PC-9 (cell line): ENCODE data around the gene CTNNA3. TPM values are rescaled to one million over a fixed set of nuclear protein-coding genes. Genes with fewer than 3 reads are reported as not detected.

Experiments
- BruUV-seq: library from RNA; stranded (reverse); fragments of 400-500 nt; replicated peaks from 2 replicates; lab custom pipeline; 2021; lab: Mats Ljungman, UMichigan
- CTCF ChIA-PET: fragments of 300-600 bp; sonication (Branson Sonifier 250); formaldehyde crosslinking; loops from one replicate; lab custom pipeline; 2022; ENCODE audit warnings: antibody characterized with exemption; lab: Charles Lee
- POLR2A ChIA-PET: fragments of 300-600 bp; sonication (Branson Sonifier 250); formaldehyde crosslinking; loops from one replicate; lab custom pipeline; 2022; ENCODE audit warnings: antibody characterized with exemption; ENCODE audit not compliant: unreplicated experiment; lab: Charles Lee
- DNase-seq, 2 experiments: peaks; one replicate each; pipeline versions ENCODE4 v3.0.0 to v3.0.0-alpha.2; 2015 to 2022; ENCODE audit warnings: mixed read lengths in 1 of 2
- H2AFZ ChIP-seq: fragments of 200-600 bp; sonication (generic); 2 replicates; pipeline ENCODE4 v1.8.1; 2017; ENCODE audit warnings: antibody characterized with exemption
- H3F3A ChIP-seq: fragments of 200-600 bp; sonication (generic); 2 replicates; pipeline ENCODE4 v1.8.1; 2017; ENCODE audit warnings: antibody characterized with exemption, mild to moderate bottlenecking, low read depth; ENCODE audit not compliant: insufficient read depth
- H3K27ac ChIP-seq: fragments of 200-600 bp; sonication (generic); 2 replicates; pipeline ENCODE4 v1.6.1; 2016; ENCODE audit warnings: mixed run types
- H3K27me3 ChIP-seq: fragments of 200-600 bp; sonication (generic); 2 replicates; pipeline ENCODE4 v1.6.1; 2016; ENCODE audit warnings: low read depth, mixed run types; ENCODE audit not compliant: insufficient read depth
- H3K36me3 ChIP-seq: fragments of 200-600 bp; sonication (generic); 2 replicates; pipeline ENCODE4 v1.6.1; 2016; ENCODE audit warnings: low read depth, mixed run types
- H3K4me1 ChIP-seq: fragments of 200-600 bp; sonication (generic); replicated peaks from 2 replicates; pipeline ENCODE4 v1.6.1; 2016; ENCODE audit warnings: mixed run types; ENCODE audit not compliant: insufficient read depth
- H3K4me2 ChIP-seq: fragments of 200-600 bp; sonication (generic); 2 replicates; pipeline ENCODE4 v1.6.1; 2017; ENCODE audit warnings: mixed run types
- H3K4me3 ChIP-seq: fragments of 200-600 bp; sonication (generic); 2 replicates; pipeline ENCODE4 v1.6.1; 2016; ENCODE audit warnings: mixed run types
- H3K79me2 ChIP-seq: fragments of 200-600 bp; sonication (generic); 2 replicates; pipeline ENCODE4 v1.6.1; 2017; ENCODE audit warnings: low read depth, mixed run types
- H3K9me2 ChIP-seq: fragments of 200-600 bp; sonication (generic); 2 replicates; pipeline ENCODE4 v1.8.1; 2017; ENCODE audit warnings: mild to moderate bottlenecking; ENCODE audit not compliant: insufficient read depth
- H3K9me3 ChIP-seq: fragments of 200-600 bp; sonication (generic); 2 replicates; pipeline ENCODE4 v1.8.1; 2016; ENCODE audit warnings: low read depth; ENCODE audit not compliant: insufficient read depth
- H4K20me1 ChIP-seq: fragments of 200-600 bp; sonication (generic); 2 replicates; pipeline ENCODE4 v1.8.1; 2017; ENCODE audit not compliant: insufficient read depth
- CTCF ChIP-seq: fragments of 200-600 bp; sonication (generic); conservative IDR thresholded peaks from 2 replicates; pipeline ENCODE4 v1.6.1; 2017; ENCODE audit warnings: mixed run types, antibody characterized with exemption, mild to moderate bottlenecking, moderate library complexity
- EZH2 ChIP-seq: fragments of 200-600 bp; sonication (generic); IDR thresholded peaks from 2 replicates; pipeline ENCODE4 v1.8.0; 2017; ENCODE audit warnings: antibody characterized with exemption, low read depth
- intact Hi-C: fragments of 100-400 bp; cut with micrococcal nuclease; formaldehyde crosslinking; loops from one replicate; pipeline ENCODE4 v1.10.0; 2022; ENCODE audit not compliant: unreplicated experiment
- total RNA-seq: library from RNA; stranded (reverse); gene quantifications from 2 replicates; pipeline ENCODE4 v1.2.3, GENCODE V29; 2021

The CTNNA3 gene
- total RNA-seq, 1 experiment from 2014 or later, result not detected

GRCh38 chr10:66295602-66296001 is 1400.4 kb downstream of the CTNNA3 start:
- CTCF ChIA-PET, result no interaction called here
- no peak overlapping the region for H3K4me2 ChIP-seq
- H3K9me2 ChIP-seq, result peaks cover 4% of the 10 kb centered on the region; the same call in 1 of the 2 replicates
- no peak overlapping the region for H3K27ac ChIP-seq
- no peak for DNase-seq
- no peaks in the 10 kb centered on the region for H3K27me3 ChIP-seq
- H3K36me3 ChIP-seq, result no peaks in the 10 kb centered on the region
- no TSS peak for BruUV-seq
- no peaks in the 10 kb centered on the region for H3K79me2 ChIP-seq
- no peaks in the 10 kb centered on the region for H4K20me1 ChIP-seq
- H2AFZ ChIP-seq, result no peak overlapping the region
- H3K9me3 ChIP-seq, result no peaks in the 10 kb centered on the region
- no peak for TF ChIP-seq EZH2
- no peak for TF ChIP-seq CTCF
- H3F3A ChIP-seq, result no peaks in the 10 kb centered on the region
- intact Hi-C loops, result no loop called here
- H3K4me1 ChIP-seq, result no peaks in the 10 kb centered on the region
- POLR2A ChIA-PET, result no interaction called here
- H3K4me3 ChIP-seq, result no peak overlapping the region

- no peaks in the 10 kb centered on the region for H3K9me3 ChIP-seq
- H2AFZ ChIP-seq, result no peak overlapping the region
- H3K79me2 ChIP-seq, result no peaks in the 10 kb centered on the region
- TF ChIP-seq CTCF, result no peak
- no peak for TF ChIP-seq EZH2
- no peak overlapping the region for H3K4me3 ChIP-seq
- ChIA-PET POLR2A (no interaction called here), CTCF (no interaction called here)
- no peak overlapping the region for H3K4me2 ChIP-seq
- no TSS peak for BruUV-seq
- H3K9me2 ChIP-seq, result peaks cover 5% of the 10 kb centered on the region; the same call in 1 of the 2 replicates
- H4K20me1 ChIP-seq, result no peaks in the 10 kb centered on the region
- no peak overlapping the region for H3K27ac ChIP-seq
- H3K4me1 ChIP-seq, result no peaks in the 10 kb centered on the region
- DNase-seq, result no peak
- no peaks in the 10 kb centered on the region for H3K27me3 ChIP-seq
- intact Hi-C loops, result no loop called here
- H3F3A ChIP-seq, result no peaks in the 10 kb centered on the region
- no peaks in the 10 kb centered on the region for H3K36me3 ChIP-seq
These were observed 1401.5 kb downstream of the CTNNA3 start for GRCh38 chr10:66294538-66294937.

- POLR2A ChIA-PET, result no interaction called here
- H3K36me3 ChIP-seq, result no peaks in the 10 kb centered on the region
- peaks cover 5% of the 10 kb centered on the region; the same call in 1 of the 2 replicates for H3K9me2 ChIP-seq
- 0 out of 2 replicates have a peak, but pooled peaks cover 4% of the 10 kb centered on the region for H4K20me1 ChIP-seq
- intact Hi-C loops, result no loop called here
- no peak overlapping the region for H3K4me2 ChIP-seq
- TF ChIP-seq CTCF (no peak), EZH2 (no peak)
- CTCF ChIA-PET, result no interaction called here
- no peak overlapping the region for H2AFZ ChIP-seq
- no peak overlapping the region for H3K27ac ChIP-seq
- H3K27me3 ChIP-seq, result no peaks in the 10 kb centered on the region
- no peaks in the 10 kb centered on the region for H3F3A ChIP-seq
- H3K9me3 ChIP-seq, result no peaks in the 10 kb centered on the region
- BruUV-seq, result no TSS peak
- no peaks in the 10 kb centered on the region for H3K79me2 ChIP-seq
- H3K4me3 ChIP-seq, result no peak overlapping the region
- no peak for DNase-seq
- H3K4me1 ChIP-seq, result no peaks in the 10 kb centered on the region
These were observed 1403.1 kb downstream of the CTNNA3 start for GRCh38 chr10:66292922-66293321.
